ENCODE results near the gene TWSG1. TPM values are rescaled to one million over a fixed set of nuclear protein-coding genes. Genes with fewer than 3 reads are reported as not detected.

TWSG1 gene
- total and polyA plus RNA-seq, 4 donors, result 11.8 to 55.8 (median 21.6) TPM

DNA sequence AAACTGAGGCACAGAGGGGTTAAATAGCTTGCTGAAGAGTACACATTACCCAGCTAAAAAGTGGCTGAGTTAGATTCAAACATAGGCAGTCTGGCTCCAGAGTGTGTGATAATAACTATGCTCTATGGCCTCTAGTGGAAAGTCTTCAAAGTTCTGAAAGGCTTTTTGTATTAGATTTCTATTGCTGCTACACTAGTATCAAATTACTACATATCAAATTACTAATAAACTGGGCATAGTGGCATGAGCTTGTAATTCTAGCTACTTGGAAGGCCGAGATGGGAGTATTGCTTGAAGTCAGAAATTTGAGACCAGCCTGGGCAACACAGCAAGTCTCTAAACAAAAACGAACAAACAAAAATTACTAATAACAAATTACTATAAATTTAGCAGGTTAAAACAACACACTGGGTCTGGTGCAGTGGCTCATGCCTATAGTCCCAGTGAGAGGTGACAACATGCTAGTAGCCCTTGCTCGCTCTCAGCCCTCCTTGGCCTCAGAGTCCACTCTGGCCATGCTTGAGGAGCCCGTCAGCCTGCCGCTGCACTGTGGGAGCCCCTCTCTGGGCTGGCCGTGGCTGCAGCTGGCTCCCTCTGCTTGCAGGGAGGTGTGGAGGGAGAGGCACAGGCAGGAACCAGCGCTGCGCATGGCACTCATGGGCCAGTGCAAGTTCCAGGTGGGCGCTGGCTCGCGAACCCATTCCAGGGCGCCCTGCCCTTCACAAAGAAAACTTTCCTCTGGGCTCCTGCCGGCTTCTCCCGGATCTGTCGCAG is 38.2 kb upstream of the TWSG1 start:
- Histone ChIP-seq H3K4me3 (no peak overlapping the region), H3K36me3 (ENCODE audit: control insufficient read depth in 4 of 4, insufficient read depth in 4 of 4, low read length in 4 of 4) (no peaks in the 10 kb centered on the region), H3K9me3 (ENCODE audit: control insufficient read depth in 4 of 4, insufficient read depth in 3 of 4, low read length in 3 of 4) (peaks cover 0 to 17% (median 6%) of the 10 kb centered on the region in 4 donors), H3K4me1 (ENCODE audit: control insufficient read depth in 5 of 5, insufficient read depth in 5 of 5, low read length in 5 of 5) (no peaks in the 10 kb centered on the region), H3K27ac (ENCODE audit: low read depth in 1 of 2, low read length in 1 of 2) (no peak overlapping the region), H3K9ac (ENCODE audit: insufficient read depth in 1 of 2, low read length in 2 of 2) (no peak overlapping the region), H3K27me3 (ENCODE audit: control insufficient read depth in 3 of 3, insufficient read depth in 3 of 3, low read length in 2 of 3) (no peaks in the 10 kb centered on the region)
- WGBS, 2 donors, result 97% methylated on average over 15 of the region's 15 CpGs
- TF ChIP-seq, protein P1, sequence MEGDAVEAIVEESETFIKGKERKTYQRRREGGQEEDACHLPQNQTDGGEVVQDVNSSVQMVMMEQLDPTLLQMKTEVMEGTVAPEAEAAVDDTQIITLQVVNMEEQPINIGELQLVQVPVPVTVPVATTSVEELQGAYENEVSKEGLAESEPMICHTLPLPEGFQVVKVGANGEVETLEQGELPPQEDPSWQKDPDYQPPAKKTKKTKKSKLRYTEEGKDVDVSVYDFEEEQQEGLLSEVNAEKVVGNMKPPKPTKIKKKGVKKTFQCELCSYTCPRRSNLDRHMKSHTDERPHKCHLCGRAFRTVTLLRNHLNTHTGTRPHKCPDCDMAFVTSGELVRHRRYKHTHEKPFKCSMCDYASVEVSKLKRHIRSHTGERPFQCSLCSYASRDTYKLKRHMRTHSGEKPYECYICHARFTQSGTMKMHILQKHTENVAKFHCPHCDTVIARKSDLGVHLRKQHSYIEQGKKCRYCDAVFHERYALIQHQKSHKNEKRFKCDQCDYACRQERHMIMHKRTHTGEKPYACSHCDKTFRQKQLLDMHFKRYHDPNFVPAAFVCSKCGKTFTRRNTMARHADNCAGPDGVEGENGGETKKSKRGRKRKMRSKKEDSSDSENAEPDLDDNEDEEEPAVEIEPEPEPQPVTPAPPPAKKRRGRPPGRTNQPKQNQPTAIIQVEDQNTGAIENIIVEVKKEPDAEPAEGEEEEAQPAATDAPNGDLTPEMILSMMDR (IDR thresholded peaks at IDR 0.05; ENCODE audit: control extremely low read depth, extremely low read depth), result no peak
- ATAC-seq (ENCODE audit: insufficient read depth, low FRiP score) (no peak), DNase-seq (no peak)

GRCh38 chr18:9297007-9297393 is 37.6 kb upstream of the TWSG1 start:
- Histone ChIP-seq H3K4me3 (no peak overlapping the region), H3K27ac (ENCODE audit: low read depth in 1 of 2, low read length in 1 of 2) (no peak overlapping the region), H3K4me1 (ENCODE audit: control insufficient read depth in 5 of 5, insufficient read depth in 5 of 5, low read length in 5 of 5) (no peaks in the 10 kb centered on the region), H3K36me3 (ENCODE audit: control insufficient read depth in 4 of 4, insufficient read depth in 4 of 4, low read length in 4 of 4) (no peaks in the 10 kb centered on the region), H3K9me3 (ENCODE audit: control insufficient read depth in 4 of 4, insufficient read depth in 3 of 4, low read length in 3 of 4) (peaks cover 0 to 17% (median 6%) of the 10 kb centered on the region in 4 donors), H3K27me3 (ENCODE audit: control insufficient read depth in 3 of 3, insufficient read depth in 3 of 3, low read length in 2 of 3) (no peaks in the 10 kb centered on the region), H3K9ac (ENCODE audit: insufficient read depth in 1 of 2, low read length in 2 of 2) (no peak overlapping the region)
- DNase-seq (no peak), ATAC-seq (ENCODE audit: insufficient read depth, low FRiP score) (no peak)
- TF ChIP-seq, protein P1 (IDR thresholded peaks at IDR 0.05; ENCODE audit: control extremely low read depth, extremely low read depth), result no peak
- WGBS, 2 donors, result 97% methylated on average over 24 of the region's 24 CpGs

- 95 to 99% methylated on average over 6 of the region's 6 CpGs for WGBS, 2 donors
- peaks cover 1 to 7% (median 4%) of the 10 kb centered on the region in 4 donors for H3K9me3 ChIP-seq (ENCODE audit: control insufficient read depth in 4 of 4, insufficient read depth in 3 of 4, low read length in 3 of 4)
- no peak for ATAC-seq (ENCODE audit: insufficient read depth, low FRiP score)
- TF ChIP-seq, protein P1 (IDR thresholded peaks at IDR 0.05; ENCODE audit: control extremely low read depth, extremely low read depth), result no peak
- no peaks in the 10 kb centered on the region for H3K27me3 ChIP-seq (ENCODE audit: control insufficient read depth in 3 of 3, insufficient read depth in 3 of 3, low read length in 2 of 3)
- no peak overlapping the region for H3K4me3 ChIP-seq
- no peak overlapping the region for H3K27ac ChIP-seq (ENCODE audit: low read depth in 1 of 2, low read length in 1 of 2)
- H3K4me1 ChIP-seq (ENCODE audit: control insufficient read depth in 5 of 5, insufficient read depth in 5 of 5, low read length in 5 of 5), result no peaks in the 10 kb centered on the region
- no peaks in the 10 kb centered on the region for H3K36me3 ChIP-seq (ENCODE audit: control insufficient read depth in 4 of 4, insufficient read depth in 4 of 4, low read length in 4 of 4)
- H3K9ac ChIP-seq (ENCODE audit: insufficient read depth in 1 of 2, low read length in 2 of 2), result no peak overlapping the region
- no peak for DNase-seq
Measured at GRCh38 chr18:9304388-9305070, 30.0 kb upstream of the TWSG1 start.

All from lung (tissue), 12 donors.